Neural cell (in vitro differentiated cells): ENCODE results near the gene DCBLD2. TPM values are rescaled to one million over a fixed set of nuclear protein-coding genes. Genes with fewer than 3 reads are reported as not detected.

Experiments
- H2AFZ ChIP-seq: fragments of 200-600, 300-800 bp; sonication (generic), shearing (Covaris generic); 2 replicates; pipeline ENCODE4 v1.6.0; 2014; ENCODE audit warnings: low read depth, mild to moderate bottlenecking, antibody characterized with exemption, low read length, moderate library complexity
- H3F3A ChIP-seq: fragments of 200-600 bp; shearing (Covaris generic); 2 replicates; pipeline ENCODE4 v1.6.1; 2016; ENCODE audit warnings: mild to moderate bottlenecking, moderate library complexity, mixed read lengths, antibody characterized with exemption, low read length; ENCODE audit not compliant: insufficient read depth, poor library complexity, severe bottlenecking
- H3K27ac ChIP-seq: fragments of 200-600, 300-800 bp; sonication (generic), shearing (Covaris generic); 2 replicates; pipeline ENCODE4 v1.5.1; 2014; ENCODE audit warnings: mild to moderate bottlenecking, low read length, moderate library complexity
- H3K27me3 ChIP-seq: fragments of 300-800, 200-600 bp; sonication (generic), shearing (Covaris generic); 2 replicates; pipeline ENCODE4 v1.6.0; 2014; ENCODE audit warnings: mild to moderate bottlenecking, low read depth, low read length, moderate library complexity; ENCODE audit not compliant: insufficient read depth
- H3K36me3 ChIP-seq: fragments of 300-800, 200-600 bp; sonication (generic), shearing (Covaris generic); 2 replicates; pipeline ENCODE4 v1.5.1; 2014; ENCODE audit warnings: mild to moderate bottlenecking, antibody characterized with exemption, low read length, moderate library complexity; ENCODE audit not compliant: insufficient read depth
- H3K4me2 ChIP-seq: fragments of 300-800, 200-600 bp; sonication (generic), shearing (Covaris generic); 2 replicates; pipeline ENCODE4 v1.6.0; 2014; ENCODE audit warnings: mild to moderate bottlenecking, low read length
- H3K4me3 ChIP-seq: fragments of 300-800, 200-600 bp; sonication (generic), shearing (Covaris generic); 2 replicates; pipeline ENCODE4 v1.5.1; 2014; ENCODE audit warnings: mild to moderate bottlenecking, low read length, moderate library complexity
- H3K79me2 ChIP-seq: fragments of 200-600 bp; shearing (Covaris generic); replicated peaks from 2 replicates; pipeline ENCODE4 v1.6.0; 2014; ENCODE audit warnings: mild to moderate bottlenecking, low read length, moderate library complexity; ENCODE audit not compliant: insufficient read depth
- H3K9ac ChIP-seq: fragments of 300-800, 200-600 bp; sonication (generic), shearing (Covaris generic); 2 replicates; pipeline ENCODE4 v1.6.1; 2016; ENCODE audit warnings: mild to moderate bottlenecking, low read length, mixed read lengths
- H3K9me2 ChIP-seq: fragments of 200-600 bp; shearing (Covaris generic); 2 replicates; pipeline ENCODE4 v1.6.1; 2016; ENCODE audit warnings: mild to moderate bottlenecking, low read length, mixed read lengths; ENCODE audit not compliant: insufficient read depth
- H3K9me3 ChIP-seq: fragments of 200-600, 300-800 bp; sonication (generic), shearing (Covaris generic); 2 replicates; pipeline ENCODE4 v1.6.1; 2016; ENCODE audit warnings: mild to moderate bottlenecking, mixed run types, low read length, moderate library complexity, mixed read lengths
- H4K20me1 ChIP-seq: fragments of 200-600 bp; shearing (Covaris generic); 2 replicates; pipeline ENCODE4 v1.6.1; 2016; ENCODE audit warnings: mild to moderate bottlenecking, mixed run types; ENCODE audit not compliant: insufficient read depth
- EP300 ChIP-seq: fragments of 450-650 bp; conservative IDR thresholded peaks from 2 replicates; pipeline ENCODE4 v1.6.1; 2014; ENCODE audit warnings: antibody characterized with exemption, mild to moderate bottlenecking, moderate library complexity; ENCODE audit not compliant: poor library complexity, severe bottlenecking
- EZH2 ChIP-seq: fragments of 200-600, 300-800 bp; shearing (Covaris generic), sonication (generic); IDR thresholded peaks from 2 replicates; pipeline ENCODE4 v1.6.1; 2014; ENCODE audit warnings: antibody characterized with exemption, low read length, borderline replicate concordance, mild to moderate bottlenecking; ENCODE audit not compliant: insufficient read depth, poor library complexity, severe bottlenecking
- MXI1 ChIP-seq: fragments of 450-650 bp; conservative IDR thresholded peaks from 2 replicates; pipeline ENCODE4 v1.6.1; 2014; ENCODE audit warnings: antibody characterized with exemption, mild to moderate bottlenecking; ENCODE audit not compliant: poor library complexity, severe bottlenecking
- POLR2AphosphoS5 ChIP-seq: IDR thresholded peaks from 2 replicates; pipeline ENCODE4 v1.6.1; 2012
- RAD21 ChIP-seq: fragments of 450-650 bp; conservative IDR thresholded peaks from 2 replicates; pipeline ENCODE4 v1.6.1; 2014; ENCODE audit warnings: antibody characterized with exemption, mild to moderate bottlenecking, moderate library complexity
- SMC3 ChIP-seq: fragments of 450-650 bp; conservative IDR thresholded peaks from 2 replicates; pipeline ENCODE4 v1.6.1; 2014; ENCODE audit warnings: antibody characterized with exemption, mild to moderate bottlenecking, moderate library complexity; ENCODE audit not compliant: poor library complexity
- TAF1 ChIP-seq: IDR thresholded peaks from 2 replicates; pipeline ENCODE4 v1.6.1; 2012; ENCODE audit warnings: low read depth
- polyA plus RNA-seq: library from polyadenylated mRNA; depleted of rRNA; stranded (reverse); fragments of >200 nt; gene quantifications from 2 replicates; pipeline ENCODE4 v1.2.3, GENCODE V29; 2014
- TF ChIP-seq, protein P1 (sequence below): fragments of 450-650 bp; IDR thresholded peaks from 2 replicates; pipeline ENCODE4 v1.5.1; 2014; ENCODE audit warnings: antibody characterized with exemption, mild to moderate bottlenecking, moderate library complexity; ENCODE audit not compliant: poor library complexity, severe bottlenecking
- TF ChIP-seq, protein P2 (sequence below): IDR thresholded peaks from 2 replicates; pipeline ENCODE4 v1.6.1; 2012; ENCODE audit warnings: borderline replicate concordance

The DCBLD2 gene
- polyA plus RNA-seq, 1 donor from 2014 or later = 69.0 TPM

DNA sequence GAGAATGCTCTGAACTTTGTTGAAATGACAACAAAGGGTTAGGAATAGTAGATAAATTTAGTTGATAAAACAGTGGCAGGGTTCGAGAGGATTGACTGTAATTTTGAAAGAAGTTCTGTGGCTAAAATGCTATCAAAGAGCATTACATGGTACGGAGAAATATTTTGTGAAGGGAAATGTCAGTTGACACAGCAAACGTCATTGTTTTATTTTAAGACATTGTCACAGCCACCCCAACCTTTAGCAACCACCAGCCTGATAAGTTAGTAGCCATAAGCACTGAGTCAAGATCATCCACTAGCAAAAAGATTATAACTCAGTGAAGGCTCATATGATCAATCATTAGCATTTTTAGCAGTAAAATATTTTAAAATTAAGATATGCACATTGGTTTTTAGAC, 147.0 kb downstream of the DCBLD2 start:
- Histone ChIP-seq H3K36me3 (no peaks in the 10 kb centered on the region), H3K27ac (no peak overlapping the region), H3K9me3 (no peaks in the 10 kb centered on the region)

DNA sequence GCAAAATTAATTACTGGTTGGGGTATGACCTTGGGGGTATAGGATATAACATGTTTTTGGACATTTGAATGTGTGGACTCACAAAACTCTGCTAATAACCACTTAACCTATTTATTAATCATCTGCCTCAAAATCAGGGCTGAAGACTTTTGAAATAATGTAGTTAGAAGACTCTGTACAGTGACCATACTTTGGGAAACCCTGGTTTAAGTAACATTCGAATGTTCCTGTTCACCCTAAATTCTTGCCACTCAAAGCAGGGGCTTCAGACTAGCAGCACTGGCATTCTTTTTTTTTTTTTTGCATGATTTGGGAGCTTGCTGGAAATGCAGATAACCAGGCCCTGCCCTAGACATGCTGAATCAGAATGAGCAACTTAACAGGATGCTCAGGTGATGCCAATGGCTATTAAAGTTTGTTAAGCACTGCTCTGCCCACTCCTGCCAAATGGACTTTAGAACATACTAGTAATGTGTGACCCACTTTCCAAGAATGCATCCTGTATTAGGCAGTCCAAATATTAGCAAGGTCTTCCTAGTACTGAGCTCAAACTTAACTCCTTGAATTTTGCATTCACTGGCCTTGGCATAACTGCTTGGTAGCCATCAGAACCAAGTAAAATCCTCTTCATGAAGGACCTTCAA, 151.1 kb downstream of the DCBLD2 start:
- H3K9ac ChIP-seq = no peak overlapping the region
- H3K27ac ChIP-seq = no peak overlapping the region
- H3K4me3 ChIP-seq = no peak overlapping the region
- no peaks in the 10 kb centered on the region for H3K27me3 ChIP-seq
- TF ChIP-seq SMC3 (no peak), POLR2AphosphoS5 (no peak), TAF1 (no peak), EZH2 (no peak), MXI1 (no peak), RAD21 (no peak), EP300 (no peak)
- TF ChIP-seq, protein P1, sequence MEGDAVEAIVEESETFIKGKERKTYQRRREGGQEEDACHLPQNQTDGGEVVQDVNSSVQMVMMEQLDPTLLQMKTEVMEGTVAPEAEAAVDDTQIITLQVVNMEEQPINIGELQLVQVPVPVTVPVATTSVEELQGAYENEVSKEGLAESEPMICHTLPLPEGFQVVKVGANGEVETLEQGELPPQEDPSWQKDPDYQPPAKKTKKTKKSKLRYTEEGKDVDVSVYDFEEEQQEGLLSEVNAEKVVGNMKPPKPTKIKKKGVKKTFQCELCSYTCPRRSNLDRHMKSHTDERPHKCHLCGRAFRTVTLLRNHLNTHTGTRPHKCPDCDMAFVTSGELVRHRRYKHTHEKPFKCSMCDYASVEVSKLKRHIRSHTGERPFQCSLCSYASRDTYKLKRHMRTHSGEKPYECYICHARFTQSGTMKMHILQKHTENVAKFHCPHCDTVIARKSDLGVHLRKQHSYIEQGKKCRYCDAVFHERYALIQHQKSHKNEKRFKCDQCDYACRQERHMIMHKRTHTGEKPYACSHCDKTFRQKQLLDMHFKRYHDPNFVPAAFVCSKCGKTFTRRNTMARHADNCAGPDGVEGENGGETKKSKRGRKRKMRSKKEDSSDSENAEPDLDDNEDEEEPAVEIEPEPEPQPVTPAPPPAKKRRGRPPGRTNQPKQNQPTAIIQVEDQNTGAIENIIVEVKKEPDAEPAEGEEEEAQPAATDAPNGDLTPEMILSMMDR = no peak
- TF ChIP-seq, protein P2, sequence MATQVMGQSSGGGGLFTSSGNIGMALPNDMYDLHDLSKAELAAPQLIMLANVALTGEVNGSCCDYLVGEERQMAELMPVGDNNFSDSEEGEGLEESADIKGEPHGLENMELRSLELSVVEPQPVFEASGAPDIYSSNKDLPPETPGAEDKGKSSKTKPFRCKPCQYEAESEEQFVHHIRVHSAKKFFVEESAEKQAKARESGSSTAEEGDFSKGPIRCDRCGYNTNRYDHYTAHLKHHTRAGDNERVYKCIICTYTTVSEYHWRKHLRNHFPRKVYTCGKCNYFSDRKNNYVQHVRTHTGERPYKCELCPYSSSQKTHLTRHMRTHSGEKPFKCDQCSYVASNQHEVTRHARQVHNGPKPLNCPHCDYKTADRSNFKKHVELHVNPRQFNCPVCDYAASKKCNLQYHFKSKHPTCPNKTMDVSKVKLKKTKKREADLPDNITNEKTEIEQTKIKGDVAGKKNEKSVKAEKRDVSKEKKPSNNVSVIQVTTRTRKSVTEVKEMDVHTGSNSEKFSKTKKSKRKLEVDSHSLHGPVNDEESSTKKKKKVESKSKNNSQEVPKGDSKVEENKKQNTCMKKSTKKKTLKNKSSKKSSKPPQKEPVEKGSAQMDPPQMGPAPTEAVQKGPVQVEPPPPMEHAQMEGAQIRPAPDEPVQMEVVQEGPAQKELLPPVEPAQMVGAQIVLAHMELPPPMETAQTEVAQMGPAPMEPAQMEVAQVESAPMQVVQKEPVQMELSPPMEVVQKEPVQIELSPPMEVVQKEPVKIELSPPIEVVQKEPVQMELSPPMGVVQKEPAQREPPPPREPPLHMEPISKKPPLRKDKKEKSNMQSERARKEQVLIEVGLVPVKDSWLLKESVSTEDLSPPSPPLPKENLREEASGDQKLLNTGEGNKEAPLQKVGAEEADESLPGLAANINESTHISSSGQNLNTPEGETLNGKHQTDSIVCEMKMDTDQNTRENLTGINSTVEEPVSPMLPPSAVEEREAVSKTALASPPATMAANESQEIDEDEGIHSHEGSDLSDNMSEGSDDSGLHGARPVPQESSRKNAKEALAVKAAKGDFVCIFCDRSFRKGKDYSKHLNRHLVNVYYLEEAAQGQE = no peak
- H4K20me1 ChIP-seq = no peaks in the 10 kb centered on the region
- no peaks in the 10 kb centered on the region for H3K79me2 ChIP-seq
- H3K4me2 ChIP-seq = no peak overlapping the region
- no peaks in the 10 kb centered on the region for H3K9me3 ChIP-seq
- no peaks in the 10 kb centered on the region for H3F3A ChIP-seq
- no peak overlapping the region for H2AFZ ChIP-seq
- H3K36me3 ChIP-seq = no peaks in the 10 kb centered on the region
- no peaks in the 10 kb centered on the region for H3K9me2 ChIP-seq

More for the DNA sequence above, 147.0 kb downstream of the DCBLD2 start:
- no peak overlapping the region for H3K4me3 ChIP-seq
- H3K9ac ChIP-seq = no peak overlapping the region
- H2AFZ ChIP-seq = no peak overlapping the region
- no peaks in the 10 kb centered on the region for H4K20me1 ChIP-seq
- H3K27me3 ChIP-seq = no peaks in the 10 kb centered on the region
- H3F3A ChIP-seq = no peaks in the 10 kb centered on the region
- H3K9me2 ChIP-seq = no peaks in the 10 kb centered on the region
- H3K4me2 ChIP-seq = no peak overlapping the region
- TF ChIP-seq EP300 = no peak
- TF ChIP-seq SMC3 = no peak
- no peak for TF ChIP-seq RAD21
- TF ChIP-seq EZH2 = no peak
- TF ChIP-seq, protein P2 = no peak
- TF ChIP-seq, protein P1 = no peak
- no peak for TF ChIP-seq TAF1
- no peak for TF ChIP-seq MXI1
- TF ChIP-seq POLR2AphosphoS5 = no peak
- no peaks in the 10 kb centered on the region for H3K79me2 ChIP-seq
